Neutrophil (primary cell): ENCODE measurements around the gene KIF26B.

Source experiments
- H3K27ac ChIP-seq: fragments of 200-600 bp; sonication (generic); 2 replicates; pipeline ENCODE4 v1.5.1; 2016; ENCODE audit warnings: mild to moderate bottlenecking, moderate library complexity
- H3K27me3 ChIP-seq: fragments of 200-600 bp; sonication (generic); 2 replicates; pipeline ENCODE4 v1.6.0; 2016; ENCODE audit warnings: mild to moderate bottlenecking
- H3K36me3 ChIP-seq: fragments of 200-600 bp; sonication (generic); 2 replicates; pipeline ENCODE4 v1.5.1; 2017
- H3K4me1 ChIP-seq, 2 experiments: fragments of 200-600 bp in 1 of 2; sonication (generic) in 1 of 2; 1 replicate in 1 of 2; 2 replicates in 1 of 2; pipeline versions ENCODE4 v1.5.1 to v1.6.1; 2013 to 2016; ENCODE audit warnings: low read depth in 1 of 2, low read length in 1 of 2, mild to moderate bottlenecking in 1 of 2, moderate library complexity in 1 of 2; ENCODE audit not compliant: control insufficient read depth in 1 of 2, insufficient read depth in 1 of 2
- H3K4me3 ChIP-seq, 2 experiments: fragments of 200-600 bp in 1 of 2; sonication (generic) in 1 of 2; 1 replicate in 1 of 2; 2 replicates in 1 of 2; pipeline ENCODE4 v1.5.1; 2013 to 2016; ENCODE audit warnings: low read depth in 1 of 2, low read length in 1 of 2, mild to moderate bottlenecking in 1 of 2, moderate library complexity in 1 of 2
- H3K9me3 ChIP-seq: fragments of 200-600 bp; sonication (generic); 2 replicates; pipeline ENCODE4 v1.5.1; 2016
- CTCF ChIP-seq: fragments of 200-600 bp; sonication (generic); IDR thresholded peaks from 2 replicates; pipeline ENCODE4 v1.5.1; 2016; ENCODE audit warnings: antibody characterized with exemption

The KIF26B gene

DNA sequence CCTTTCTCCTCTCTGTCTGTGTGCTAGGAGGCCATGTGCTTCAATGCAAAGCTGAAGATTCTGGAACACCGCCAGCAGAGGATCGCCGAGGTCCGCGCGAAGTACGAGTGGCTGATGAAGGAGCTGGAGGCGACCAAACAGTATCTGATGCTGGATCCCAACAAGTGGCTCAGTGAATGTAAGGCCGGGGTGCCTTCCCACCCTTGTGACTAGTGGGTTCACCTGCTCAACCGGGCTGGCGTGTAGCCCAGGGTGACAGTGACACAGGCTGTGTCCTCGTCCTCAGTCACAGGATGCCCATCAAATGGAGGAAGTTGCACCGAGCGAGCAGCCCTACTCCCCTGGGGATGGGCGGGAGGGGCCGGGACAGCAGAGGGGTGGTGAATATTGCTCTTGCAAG, 544.1 kb downstream of the KIF26B start:
- Histone ChIP-seq H3K27me3 (no peaks in the 10 kb centered on the region), H3K4me1 (no peaks in the 10 kb centered on the region), H3K27ac (no peak overlapping the region), H3K9me3 (no peaks in the 10 kb centered on the region), H3K36me3 (no peaks in the 10 kb centered on the region), H3K4me3 (no peak overlapping the region)
- no peak for TF ChIP-seq CTCF

- TF ChIP-seq CTCF = no peak
- Histone ChIP-seq H3K36me3 (no peaks in the 10 kb centered on the region), H3K9me3 (no peaks in the 10 kb centered on the region), H3K27me3 (no peaks in the 10 kb centered on the region), H3K4me1 (no peaks in the 10 kb centered on the region), H3K4me3 (no peak overlapping the region), H3K27ac (no peak overlapping the region)
Observed at GRCh38 chr1:245700631-245701030, 545.8 kb downstream of the KIF26B start.

DNA sequence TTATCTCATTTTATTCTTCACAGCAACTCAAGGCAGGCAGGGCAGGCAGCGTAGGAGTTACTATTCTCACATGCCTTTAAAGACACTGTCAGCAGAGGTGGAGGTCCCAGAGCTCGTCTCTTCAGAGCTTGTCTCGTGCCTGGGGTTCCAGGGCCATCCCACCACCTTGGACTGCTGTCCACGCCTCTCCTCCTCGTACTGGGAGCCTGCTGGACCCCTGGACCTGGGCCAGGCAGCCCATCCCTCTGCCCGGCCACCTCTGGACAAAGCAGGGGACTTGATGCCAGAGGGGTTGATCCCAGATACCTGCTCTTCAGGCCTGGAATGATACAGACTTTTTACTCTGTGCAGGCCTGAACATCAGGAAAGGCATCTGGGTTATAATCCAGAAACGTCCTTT, 546.8 kb downstream of the KIF26B start:
- H3K4me1 ChIP-seq = no peaks in the 10 kb centered on the region
- H3K36me3 ChIP-seq = no peaks in the 10 kb centered on the region
- TF ChIP-seq CTCF = no peak

GRCh38 chr1:245702346-245702745, 547.6 kb downstream of the KIF26B start:
- no peaks in the 10 kb centered on the region for H3K4me1 ChIP-seq
- no peak for TF ChIP-seq CTCF
- H3K4me3 ChIP-seq = no peak overlapping the region
- no peak overlapping the region for H3K27ac ChIP-seq
- no peaks in the 10 kb centered on the region for H3K27me3 ChIP-seq
- no peaks in the 10 kb centered on the region for H3K36me3 ChIP-seq
- no peaks in the 10 kb centered on the region for H3K9me3 ChIP-seq

More for the DNA sequence above, 546.8 kb downstream of the KIF26B start:
- no peaks in the 10 kb centered on the region for H3K9me3 ChIP-seq
- H3K4me3 ChIP-seq = no peak overlapping the region
- no peak overlapping the region for H3K27ac ChIP-seq
- no peaks in the 10 kb centered on the region for H3K27me3 ChIP-seq

DNA sequence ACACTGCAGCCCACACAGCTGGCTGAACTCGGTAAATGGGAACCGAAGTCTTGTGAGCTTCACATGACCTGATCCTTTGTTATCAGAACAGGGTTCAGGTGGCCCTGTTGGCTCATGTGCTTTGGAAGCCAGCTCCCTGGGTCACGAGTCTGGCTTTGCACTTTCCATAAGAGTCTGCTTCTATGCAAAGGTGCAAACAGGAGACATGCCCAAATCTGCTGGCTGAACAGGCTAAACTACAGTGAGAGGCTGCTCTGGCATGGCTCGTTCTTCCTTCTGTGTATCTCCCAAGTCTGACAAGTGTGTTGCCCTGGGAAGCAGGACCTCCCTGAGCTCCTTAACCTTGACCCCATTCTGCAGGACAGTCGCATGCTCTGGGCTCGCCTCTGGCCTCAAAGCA, 549.6 kb downstream of the KIF26B start:
- Histone ChIP-seq H3K27me3 (no peaks in the 10 kb centered on the region), H3K36me3 (no peaks in the 10 kb centered on the region), H3K9me3 (no peaks in the 10 kb centered on the region), H3K27ac (no peak overlapping the region), H3K4me3 (no peak overlapping the region), H3K4me1 (no peaks in the 10 kb centered on the region)
- TF ChIP-seq CTCF = no peak

DNA sequence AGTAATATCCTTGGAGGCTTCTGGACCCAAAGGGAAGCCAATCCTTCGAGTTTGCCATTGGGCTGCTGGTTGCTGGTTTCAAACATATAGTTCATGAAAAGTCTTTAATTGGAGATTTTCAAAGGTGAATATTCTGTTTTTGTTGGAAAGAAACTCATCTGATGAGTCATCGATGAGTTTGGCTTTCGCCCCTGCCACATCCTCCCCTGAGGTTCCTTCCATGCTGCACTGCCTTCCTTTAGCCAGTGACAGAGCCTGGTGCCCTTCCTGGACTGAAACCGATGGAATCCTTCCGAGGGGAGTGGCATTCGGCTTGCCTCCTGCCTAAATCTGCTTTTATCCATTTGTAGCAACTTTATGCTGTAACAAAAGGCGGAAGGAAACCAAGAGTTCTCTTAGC, 550.0 kb downstream of the KIF26B start:
- H3K27ac ChIP-seq = no peak overlapping the region
- no peaks in the 10 kb centered on the region for H3K4me1 ChIP-seq
- no peaks in the 10 kb centered on the region for H3K36me3 ChIP-seq
- no peaks in the 10 kb centered on the region for H3K9me3 ChIP-seq
- no peaks in the 10 kb centered on the region for H3K27me3 ChIP-seq
- TF ChIP-seq CTCF = no peak
- H3K4me3 ChIP-seq = no peak overlapping the region
